ENCODE data around the gene BLVRA. TPM values are rescaled to one million over a fixed set of nuclear protein-coding genes. Genes with fewer than 3 reads are reported as not detected.
A peak's percentile ranks its signal among the peaks of the same experiment; 100 is the strongest.

BLVRA gene
- total RNA-seq, 1 experiment from 2014 or later: 40.7 TPM

- Histone ChIP-seq H3K4me2 (ENCODE audit: insufficient read depth, insufficient read length, low read length) (no peak overlapping the region), H3K79me2 (ENCODE audit: insufficient read depth, low read length) (0 out of 2 replicates have a peak, but pooled peaks cover 1% of the 10 kb centered on the region), H3K79me1 (ENCODE audit: insufficient read depth, low read depth, low read length, poor library complexity, severe bottlenecking) (no peaks in the 10 kb centered on the region), H3K9me3 (ENCODE audit: control insufficient read depth, low read depth, low read length) (no peaks in the 10 kb centered on the region), H2AFZ (ENCODE audit: low read length) (no peak overlapping the region), H3K23me2 (ENCODE audit: insufficient read length, low read depth, low read length, poor library complexity, severe bottlenecking) (no peaks in the 10 kb centered on the region), H4K91ac (ENCODE audit: insufficient read length, low read depth, low read length) (no peak overlapping the region), H3K56ac (ENCODE audit: insufficient read length, low read depth, low read length) (no peak overlapping the region), H3K27ac (ENCODE audit: insufficient read length, low read depth, low read length) (no peak overlapping the region), H2BK5ac (ENCODE audit: insufficient read length, low read length) (no peak overlapping the region), H3K9ac (ENCODE audit: extremely low read depth, insufficient read length, low read length) (no peak overlapping the region), H2BK120ac (ENCODE audit: low read depth, low read length, poor library complexity, severe bottlenecking) (no peak overlapping the region), H2BK20ac (ENCODE audit: low read depth, low read length, poor library complexity, severe bottlenecking) (no peak overlapping the region), H3T11ph (ENCODE audit: low read length) (no peak overlapping the region), H4K5ac (ENCODE audit: insufficient read length, low read depth, low read length) (no peak overlapping the region), H3K4me1 (ENCODE audit: insufficient read depth, low read length) (peaks cover 2% of the 10 kb centered on the region; the same call in 1 of the 2 replicates), H2BK12ac (ENCODE audit: insufficient read length, low read depth, low read length) (no peak overlapping the region), H2AK5ac (ENCODE audit: insufficient read length, low read length) (no peak overlapping the region), H3K18ac (ENCODE audit: insufficient read length, low read depth, low read length) (no peak overlapping the region), H2BK15ac (ENCODE audit: low read depth, low read length) (no peak overlapping the region), H4K8ac (replicated peaks; ENCODE audit: insufficient read length, low read depth, low read length) (no peak overlapping the region), H4K20me1 (ENCODE audit: control insufficient read depth, insufficient read depth, insufficient read length) (no peaks in the 10 kb centered on the region), H3K14ac (ENCODE audit: insufficient read depth, low read length) (no peak overlapping the region), H3K4ac (ENCODE audit: low read depth, low read length) (no peak overlapping the region), H3K23ac (ENCODE audit: insufficient read length, low read depth, low read length) (no peak overlapping the region), H3K27me3 (ENCODE audit: insufficient read depth, low read length) (no peaks in the 10 kb centered on the region)
- H3K4me1 Mint-ChIP-seq: peaks cover 23 to 36% of the 10 kb centered on the region in 2 experiments
- peaks cover 0 to 3% (median 0%) of the 10 kb centered on the region in 3 experiments; a peak in 1 of 7 replicates for H3K36me3 Mint-ChIP-seq (ENCODE audit: insufficient read depth in 1 of 3, low read depth in 3 of 3)
- no CpG with 5 or more reads among the region's 8 CpGs for WGBS (ENCODE audit: extremely low coverage, insufficient read length, low lambda C conversion rate)
- no peak for TF ChIP-seq CTCF (conservative IDR thresholded peaks at IDR 0.05)
- H3K4me3 Mint-ChIP-seq: 0 out of 5 replicates have a peak overlapping the region, but pooled peaks of 1 of the 2 experiments have one; percentile 13
- H3K27ac Mint-ChIP-seq: peak overlapping the region in 1 of 3 experiments; percentile 57; a peak in 1 of 7 replicates
- DNase-seq: no peak
- H3K9me3 Mint-ChIP-seq: no peaks in the 10 kb centered on the region
- no peaks in the 10 kb centered on the region; the same call in 1 of the 2 replicates for H3K27me3 Mint-ChIP-seq (ENCODE audit: low read depth)
These were observed 8.1 kb downstream of the BLVRA start for GRCh38 chr7:43766564-43766963.

Data from H9 (cell line).